Left lung (tissue), 10 donors: ENCODE results near the gene QRICH1. TPM values are rescaled to one million over a fixed set of nuclear protein-coding genes. Genes with fewer than 3 reads are reported as not detected.

Source experiments
- ATAC-seq: fragments of 200-7000 bp; cut with Tn5 transposase; one replicate; pipeline ENCODE4 v1.9.1; 2020; ENCODE audit warnings: moderate library complexity
- DNase-seq, 4 donors: peaks; one replicate each; pipeline ENCODE4 v3.0.0-alpha.2; 2013 to 2020
- H3K27ac ChIP-seq, 2 donors: fragments of 200-600 bp; sonication (generic) in 1 of 2; one replicate each; pipeline versions ENCODE4 v1.5.0 to v1.8.0; 2020 to 2021
- H3K27me3 ChIP-seq, 2 donors: fragments of 200-600 bp; sonication (generic) in 1 of 2; one replicate each; pipeline versions ENCODE4 v1.5.0 to v1.8.0; 2020 to 2021
- H3K36me3 ChIP-seq, 2 donors: fragments of 200-600 bp; sonication (generic) in 1 of 2; one replicate each; pipeline versions ENCODE4 v1.5.0 to v1.8.0; 2020 to 2021
- H3K4me1 ChIP-seq, 2 donors: fragments of 200-600 bp; one replicate each; pipeline ENCODE4 v1.8.0; 2021
- H3K4me3 ChIP-seq, 2 donors: fragments of 200-600 bp; sonication (generic) in 1 of 2; one replicate each; pipeline versions ENCODE4 v1.5.0 to v1.8.0; 2020 to 2021; ENCODE audit warnings: mild to moderate bottlenecking in 1 of 2
- H3K9me3 ChIP-seq, 2 donors: fragments of 200-600 bp; sonication (generic) in 1 of 2; one replicate each; pipeline versions ENCODE4 v1.5.0 to v1.8.0; 2020 to 2021
- intact Hi-C, 2 donors: fragments of 100-400 bp; cut with DNase I; formaldehyde crosslinking; loops; one replicate each; pipeline versions ENCODE4 v1.11.2 to v1.14.2; 2022
- microRNA-seq, 2 donors: library from miRNA; unstranded; fragments of <30 nt; microRNA quantifications; one replicate each; pipeline ENCODE4, GENCODE V29; 2019
- polyA plus RNA-seq, 6 donors: library from polyadenylated mRNA; unstranded; fragments of 120-200 nt; gene quantifications; one replicate each; pipeline ENCODE4 v1.2.1, GENCODE V29; 2013; ENCODE audit not compliant: insufficient read length in 6 of 6
- total RNA-seq, 2 donors: library from RNA; stranded (reverse); fragmentation: NEBNext Ultra II Directional; extraction: Animal tissue kit (Norgen Biotek cat#: 25700); gene quantifications; one replicate each; pipeline ENCODE4 v1.2.1, GENCODE V29; 2021
- TF ChIP-seq, protein P1 (sequence below), 2 donors: fragments of 200-600 bp; sonication (generic) in 1 of 2; IDR thresholded peaks; one replicate each; pipeline versions ENCODE4 v1.5.0 to v1.8.0; 2021; ENCODE audit warnings: antibody characterized with exemption in 2 of 2
- donor health status: DM: no; HTN: yes; CAD: no.
- donor health status: DM: no; HTN: no; CAD: no.

Gene QRICH1
- total and polyA plus RNA-seq, 8 donors = 71.6 to 85.8 (median 77.6) TPM

DNA sequence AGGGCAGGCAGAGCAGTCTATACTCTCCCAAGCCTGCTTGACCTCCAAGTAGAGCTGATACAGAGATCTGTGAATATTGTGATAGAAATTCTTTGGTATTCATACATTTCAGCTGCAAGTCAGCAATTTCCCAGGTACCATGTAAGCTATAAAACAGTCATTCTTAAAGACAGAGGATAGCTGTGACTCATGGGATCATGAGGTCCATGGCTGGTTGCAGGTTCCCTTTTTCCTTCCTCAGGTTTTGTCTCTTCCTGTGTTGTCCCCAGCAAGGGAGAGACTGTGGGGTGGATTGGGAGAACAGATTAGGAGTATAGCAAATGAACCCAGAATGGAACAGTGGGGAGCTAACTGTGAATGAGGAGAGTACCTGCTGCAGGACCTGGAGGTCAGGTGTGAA is 109.2 kb downstream of the QRICH1 start:
- H3K4me1 ChIP-seq = peaks cover 5 to 15% of the 10 kb centered on the region in 2 donors

DNA sequence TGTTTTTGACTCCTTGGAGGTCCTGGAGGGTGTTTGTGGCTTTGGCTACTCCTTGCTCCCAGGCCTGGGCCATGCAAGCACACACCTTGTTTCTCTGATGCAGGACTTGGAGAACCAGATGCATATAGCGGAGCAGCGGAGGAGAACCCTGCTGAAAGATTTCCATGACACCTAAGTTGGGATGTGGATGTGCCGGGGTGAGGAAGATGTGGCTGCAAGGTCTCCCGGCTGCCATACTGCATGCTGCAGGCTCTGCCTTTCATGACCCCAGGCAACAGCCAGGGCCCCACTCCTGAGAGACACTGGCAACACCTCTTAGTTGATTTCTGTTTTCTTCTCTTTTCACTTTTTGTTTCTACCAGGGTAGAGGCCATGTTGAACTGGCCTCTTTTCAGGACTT is 110.8 kb downstream of the QRICH1 start:
- DNase-seq (no peak), ATAC-seq (no peak)
- Histone ChIP-seq H3K4me1 (peaks cover 0 to 5% of the 10 kb centered on the region in 2 donors), H3K27me3 (no peaks in the 10 kb centered on the region), H3K27ac (no peak overlapping the region), H3K36me3 (peaks cover 0 to 81% of the 10 kb centered on the region in 2 donors), H3K9me3 (no peaks in the 10 kb centered on the region), H3K4me3 (no peak overlapping the region)
- TF ChIP-seq, protein P1, sequence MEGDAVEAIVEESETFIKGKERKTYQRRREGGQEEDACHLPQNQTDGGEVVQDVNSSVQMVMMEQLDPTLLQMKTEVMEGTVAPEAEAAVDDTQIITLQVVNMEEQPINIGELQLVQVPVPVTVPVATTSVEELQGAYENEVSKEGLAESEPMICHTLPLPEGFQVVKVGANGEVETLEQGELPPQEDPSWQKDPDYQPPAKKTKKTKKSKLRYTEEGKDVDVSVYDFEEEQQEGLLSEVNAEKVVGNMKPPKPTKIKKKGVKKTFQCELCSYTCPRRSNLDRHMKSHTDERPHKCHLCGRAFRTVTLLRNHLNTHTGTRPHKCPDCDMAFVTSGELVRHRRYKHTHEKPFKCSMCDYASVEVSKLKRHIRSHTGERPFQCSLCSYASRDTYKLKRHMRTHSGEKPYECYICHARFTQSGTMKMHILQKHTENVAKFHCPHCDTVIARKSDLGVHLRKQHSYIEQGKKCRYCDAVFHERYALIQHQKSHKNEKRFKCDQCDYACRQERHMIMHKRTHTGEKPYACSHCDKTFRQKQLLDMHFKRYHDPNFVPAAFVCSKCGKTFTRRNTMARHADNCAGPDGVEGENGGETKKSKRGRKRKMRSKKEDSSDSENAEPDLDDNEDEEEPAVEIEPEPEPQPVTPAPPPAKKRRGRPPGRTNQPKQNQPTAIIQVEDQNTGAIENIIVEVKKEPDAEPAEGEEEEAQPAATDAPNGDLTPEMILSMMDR (IDR thresholded peaks at IDR 0.05) = no peak
- intact Hi-C loops = no loop called here

More for the DNA sequence above, 109.2 kb downstream of the QRICH1 start:
- TF ChIP-seq, protein P1 (IDR thresholded peaks at IDR 0.05) = no peak
- Histone ChIP-seq H3K9me3 (no peaks in the 10 kb centered on the region), H3K27ac (no peak overlapping the region), H3K36me3 (peaks cover 0 to 67% of the 10 kb centered on the region in 2 donors), H3K4me3 (no peak overlapping the region), H3K27me3 (no peaks in the 10 kb centered on the region)
- no peak for DNase-seq
- no peak for ATAC-seq
- intact Hi-C loops = no loop called here

DNA sequence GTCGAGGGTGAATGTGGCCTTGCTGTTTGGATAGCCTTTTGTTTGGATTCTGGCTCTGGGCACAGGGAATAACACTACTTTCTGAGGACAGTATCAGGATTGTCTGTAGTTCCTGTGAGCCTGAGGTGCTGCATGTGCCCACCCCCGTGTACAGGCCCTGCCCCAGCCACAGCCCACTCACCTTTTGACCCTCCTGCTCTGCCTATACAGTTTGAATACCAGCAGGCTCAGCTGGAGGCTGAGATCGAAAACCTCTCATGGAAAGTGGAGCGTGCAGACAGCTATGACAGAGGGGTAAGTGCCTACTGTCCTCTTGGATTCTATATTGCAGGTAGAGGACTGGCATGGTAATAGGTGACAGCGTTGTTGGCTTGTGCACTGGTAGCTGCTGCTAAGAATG is 111.2 kb downstream of the QRICH1 start:
- intact Hi-C loops = no loop called here
- ATAC-seq = no peak
- Histone ChIP-seq H3K9me3 (no peaks in the 10 kb centered on the region), H3K27ac (no peak overlapping the region), H3K4me3 (no peak overlapping the region), H3K27me3 (no peaks in the 10 kb centered on the region), H3K36me3 (peaks cover 0 to 85% of the 10 kb centered on the region in 2 donors), H3K4me1 (peaks cover 0 to 2% of the 10 kb centered on the region in 2 donors)
- DNase-seq = no peak
- TF ChIP-seq, protein P1 (IDR thresholded peaks at IDR 0.05) = no peak

DNA sequence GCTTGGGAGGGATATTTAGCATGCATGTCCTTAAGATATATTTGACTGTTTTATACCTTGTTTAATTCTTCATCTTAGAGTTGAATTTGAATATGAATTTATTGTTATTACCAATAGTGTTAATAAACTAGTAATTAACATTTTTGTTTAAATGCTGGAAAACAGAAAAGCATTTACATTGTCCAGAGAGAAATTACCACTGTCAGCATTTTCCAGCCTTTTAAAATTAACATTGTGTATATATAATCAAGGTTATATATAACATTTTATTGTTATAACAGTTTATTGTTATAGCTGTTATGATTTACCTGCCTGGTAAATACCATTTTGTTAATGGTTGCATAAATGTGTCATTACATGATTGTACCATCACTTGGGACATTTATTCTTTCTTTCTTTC is 111.9 kb downstream of the QRICH1 start:
- Histone ChIP-seq H3K9me3 (no peaks in the 10 kb centered on the region), H3K36me3 (peaks cover 0 to 92% of the 10 kb centered on the region in 2 donors), H3K4me1 (no peaks in the 10 kb centered on the region), H3K27ac (no peak overlapping the region), H3K27me3 (no peaks in the 10 kb centered on the region), H3K4me3 (no peak overlapping the region)
- ATAC-seq (no peak), DNase-seq (no peak)
- TF ChIP-seq, protein P1 (IDR thresholded peaks at IDR 0.05) = no peak
- intact Hi-C loops = no loop called here

DNA sequence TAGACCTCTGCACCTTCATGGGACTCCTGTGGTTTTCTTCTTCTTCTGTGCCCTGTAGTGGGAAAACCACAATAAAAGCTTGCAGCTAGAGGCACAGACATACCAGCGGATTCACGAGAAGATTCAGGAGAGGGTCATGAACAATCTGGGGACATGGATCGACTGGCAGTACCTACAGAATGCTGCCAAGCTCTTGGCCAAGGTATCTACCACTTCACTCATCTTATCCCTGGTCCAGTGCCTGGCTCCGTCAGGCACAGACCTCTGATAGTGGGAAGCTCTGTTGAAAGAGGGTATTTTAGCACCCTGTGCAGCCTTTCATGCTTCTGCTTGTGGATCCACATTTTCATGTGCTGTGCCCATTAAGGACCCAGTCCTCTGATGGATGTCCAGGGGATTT is 113.6 kb downstream of the QRICH1 start:
- intact Hi-C loops = no loop called here
- Histone ChIP-seq H3K36me3 (peaks cover 0 to 98% of the 10 kb centered on the region in 2 donors), H3K4me1 (no peaks in the 10 kb centered on the region), H3K27ac (no peak overlapping the region), H3K9me3 (no peaks in the 10 kb centered on the region), H3K4me3 (no peak overlapping the region), H3K27me3 (no peaks in the 10 kb centered on the region)
- no peak for DNase-seq
- TF ChIP-seq, protein P1 (IDR thresholded peaks at IDR 0.05) = no peak
- ATAC-seq = no peak

Small RNA genes lying within 50 kb of the gene (microRNA-seq; reads per million reads assigned to microRNA genes)
- gene MIR191 (5,394 to 10,745 reads per million in 2 donors), gene MIR425 (1,737 to 2,245 reads per million in 2 donors), gene MIR6890 (0.17 to 0.27 reads per million in 2 donors)

Other genes starting within 250 kb of the QRICH1 start
- 10 to 100 TPM; 50.2 to 58.1 TPM for gene PRKAR2A, start 246.2 kb downstream of the QRICH1 start, total RNA-seq
- 10 to 100 TPM; 29.4 to 40.8 (median 33.9) TPM for gene PRKAR2A, start 246.2 kb downstream of the QRICH1 start, polyA plus RNA-seq
- 10 to 100 TPM; 15.5 to 24.7 TPM for gene SLC25A20, start 195.2 kb downstream of the QRICH1 start, total RNA-seq
- gene SLC25A20, start 195.2 kb downstream of the QRICH1 start, polyA plus RNA-seq = 10 to 100 TPM; 12.2 to 14.4 (median 13.5) TPM
- gene ARIH2, start 175.2 kb downstream of the QRICH1 start, total RNA-seq = 10 to 100 TPM; 67.9 to 75.9 TPM
- gene ARIH2, start 175.2 kb downstream of the QRICH1 start, polyA plus RNA-seq = 10 to 100 TPM; 75.1 to 92.4 (median 85.8) TPM
- 10 to 100 TPM; 40.2 to 41.8 TPM for gene P4HTM, start 103.8 kb downstream of the QRICH1 start, total RNA-seq
- 10 to 100 TPM; 26.6 to 43.1 (median 36.2) TPM for gene P4HTM, start 103.8 kb downstream of the QRICH1 start, polyA plus RNA-seq
- 100 to 1,000 TPM; 156 to 190 TPM for gene WDR6, start 86.7 kb downstream of the QRICH1 start, total RNA-seq
- gene WDR6, start 86.7 kb downstream of the QRICH1 start, polyA plus RNA-seq = 100 to 1,000 TPM; 166 to 217 (median 187) TPM
- gene DALRD3, start 75.5 kb downstream of the QRICH1 start, total RNA-seq = 10 to 100 TPM; 23.6 to 24.5 TPM
- 10 to 100 TPM; 51.1 to 67.4 (median 62.7) TPM for gene DALRD3, start 75.5 kb downstream of the QRICH1 start, polyA plus RNA-seq
- gene NDUFAF3, start 72.0 kb downstream of the QRICH1 start, total RNA-seq = 10 to 100 TPM; 83.8 to 92.2 TPM
- gene NDUFAF3, start 72.0 kb downstream of the QRICH1 start, polyA plus RNA-seq = 10 to 100 TPM; 50.0 to 72.3 (median 58.6) TPM
- gene IMPDH2, start 64.7 kb downstream of the QRICH1 start, total RNA-seq = 100 to 1,000 TPM; 136 to 187 TPM
- 100 to 1,000 TPM; 292 to 321 (median 304) TPM for gene IMPDH2, start 64.7 kb downstream of the QRICH1 start, polyA plus RNA-seq
- 100 to 1,000 TPM; 173 to 180 TPM for gene QARS1, start 10.7 kb upstream of the QRICH1 start, total RNA-seq
- gene QARS1, start 10.7 kb upstream of the QRICH1 start, polyA plus RNA-seq = 100 to 1,000 TPM; 288 to 323 (median 303) TPM
- gene USP19, start 26.8 kb upstream of the QRICH1 start, total RNA-seq = 10 to 100 TPM; 50.9 to 54.7 TPM
- gene USP19, start 26.8 kb upstream of the QRICH1 start, polyA plus RNA-seq = 10 to 100 TPM; 42.8 to 55.0 (median 47.9) TPM
- 100 to 1,000 TPM; 283 to 484 TPM for gene LAMB2, start 39.0 kb upstream of the QRICH1 start, total RNA-seq
- gene LAMB2, start 39.0 kb upstream of the QRICH1 start, polyA plus RNA-seq = 100 to 1,000 TPM; 431 to 501 (median 444) TPM
- gene CCDC71, start 72.3 kb upstream of the QRICH1 start, total RNA-seq = 10 to 100 TPM; 16.9 to 21.0 TPM
- 10 to 100 TPM; 15.8 to 24.9 (median 22.1) TPM for gene CCDC71, start 72.3 kb upstream of the QRICH1 start, polyA plus RNA-seq
- gene KLHDC8B, start 77.5 kb upstream of the QRICH1 start, total RNA-seq = 10 to 100 TPM; 31.2 to 33.3 TPM
- 10 to 100 TPM; 40.0 to 51.7 (median 46.7) TPM for gene KLHDC8B, start 77.5 kb upstream of the QRICH1 start, polyA plus RNA-seq
- gene C3orf62, start 183.2 kb upstream of the QRICH1 start, total RNA-seq = 1 to 10 TPM; 4.2 to 9.8 TPM
- 10 to 100 TPM; 10.2 to 13.7 (median 12.1) TPM for gene C3orf62, start 183.2 kb upstream of the QRICH1 start, polyA plus RNA-seq
- 10 to 100 TPM; 57.7 to 72.9 TPM for gene USP4, start 246.0 kb upstream of the QRICH1 start, total RNA-seq
- gene USP4, start 246.0 kb upstream of the QRICH1 start, polyA plus RNA-seq = 10 to 100 TPM; 68.8 to 77.1 (median 73.6) TPM